ENCODE results near the gene RPL10. TPM values are rescaled to one million over a fixed set of nuclear protein-coding genes. Genes with fewer than 3 reads are reported as not detected.

Gene RPL10
- polyA plus RNA-seq, 1 donor (not counting 4 experiments of a cell fraction or from before 2014, with no cell fraction given), result 2,926 TPM

- Histone ChIP-seq H3K9ac (ENCODE audit: control insufficient read depth, extremely low read depth, insufficient read depth, low read length) (no peak overlapping the region), H2AFZ (ENCODE audit: control insufficient read depth, low read length) (no peak overlapping the region), H3K4me3 (ENCODE audit: control insufficient read depth in 2 of 3, extremely low read depth in 1 of 3, insufficient read depth in 2 of 3, low read depth in 1 of 3, low read length in 3 of 3) (no peak overlapping the region), H3K9me1 (ENCODE audit: control insufficient read depth, extremely low read depth, insufficient read depth, low read length) (no peaks in the 10 kb centered on the region), H4K20me1 (ENCODE audit: control insufficient read depth, extremely low read depth, insufficient read depth, low read length) (no peaks in the 10 kb centered on the region), H3K27me3 (ENCODE audit: control insufficient read depth, extremely low read depth, insufficient read depth, low read length) (no peaks in the 10 kb centered on the region), H3K4me1 (ENCODE audit: control insufficient read depth, extremely low read depth, insufficient read depth, low read length) (peaks cover 2% of the 10 kb centered on the region), H3K27ac (ENCODE audit: control insufficient read depth, insufficient read depth, low read length) (no peak overlapping the region), H3K36me3 (ENCODE audit: control insufficient read depth in 2 of 2, extremely low read depth in 1 of 2, insufficient read depth in 2 of 2, low read length in 2 of 2) (peaks cover 6 to 18% of the 10 kb centered on the region in 2 experiments), H3K4me2 (ENCODE audit: control insufficient read depth, extremely low read depth, insufficient read depth, low read depth, low read length) (no peak overlapping the region), H3K9me3 (ENCODE audit: control insufficient read depth, low read depth, low read length) (no peaks in the 10 kb centered on the region), H3K79me2 (ENCODE audit: control insufficient read depth, insufficient read depth, low read length) (peaks cover 13% of the 10 kb centered on the region)
- FAIRE-seq (no peak), DNase-seq (ENCODE audit: low read depth, low spot score) (no peak)
- dilution Hi-C loops (cut with MboI; ENCODE audit: extremely low pct_ligation_motif_present, low sequenced_read_pairs), result no loop called here
- TF ChIP-seq CTCF (optimal IDR thresholded peaks at IDR 0.05 in 1 of 3, IDR thresholded peaks at IDR 0.05 in 1 of 3, conservative IDR thresholded peaks at IDR 0.05 in 1 of 3; ENCODE audit: extremely low read depth in 1 of 3, insufficient read depth in 2 of 3, low read length in 3 of 3) (no peak), EZH2 (IDR thresholded peaks at IDR 0.05; ENCODE audit: low read length) (no peak)
Observed at GRCh38 chrX:154401045-154401799, 3.0 kb downstream of the RPL10 start.

- FAIRE-seq (peak; percentile 82), DNase-seq (ENCODE audit: low read depth, low spot score) (no peak)
- TF ChIP-seq EZH2 (IDR thresholded peaks at IDR 0.05; ENCODE audit: low read length) (no peak), CTCF (optimal IDR thresholded peaks at IDR 0.05 in 1 of 3, IDR thresholded peaks at IDR 0.05 in 1 of 3, conservative IDR thresholded peaks at IDR 0.05 in 1 of 3; ENCODE audit: extremely low read depth in 1 of 3, insufficient read depth in 2 of 3, low read length in 3 of 3) (no peak)
- Histone ChIP-seq H3K27ac (ENCODE audit: control insufficient read depth, insufficient read depth, low read length) (peak overlapping the region; percentile 4), H3K9me3 (ENCODE audit: control insufficient read depth, low read depth, low read length) (no peaks in the 10 kb centered on the region), H2AFZ (ENCODE audit: control insufficient read depth, low read length) (no peak overlapping the region), H3K36me3 (ENCODE audit: control insufficient read depth in 2 of 2, extremely low read depth in 1 of 2, insufficient read depth in 2 of 2, low read length in 2 of 2) (peaks cover 6 to 18% of the 10 kb centered on the region in 2 experiments), H3K9me1 (ENCODE audit: control insufficient read depth, extremely low read depth, insufficient read depth, low read length) (no peaks in the 10 kb centered on the region), H3K4me1 (ENCODE audit: control insufficient read depth, extremely low read depth, insufficient read depth, low read length) (peaks cover 2% of the 10 kb centered on the region), H3K9ac (ENCODE audit: control insufficient read depth, extremely low read depth, insufficient read depth, low read length) (no peak overlapping the region), H3K4me2 (ENCODE audit: control insufficient read depth, extremely low read depth, insufficient read depth, low read depth, low read length) (no peak overlapping the region), H4K20me1 (ENCODE audit: control insufficient read depth, extremely low read depth, insufficient read depth, low read length) (no peaks in the 10 kb centered on the region), H3K4me3 (ENCODE audit: control insufficient read depth in 2 of 3, extremely low read depth in 1 of 3, insufficient read depth in 2 of 3, low read depth in 1 of 3, low read length in 3 of 3) (no peak overlapping the region), H3K79me2 (ENCODE audit: control insufficient read depth, insufficient read depth, low read length) (peaks cover 13% of the 10 kb centered on the region), H3K27me3 (ENCODE audit: control insufficient read depth, extremely low read depth, insufficient read depth, low read length) (no peaks in the 10 kb centered on the region)
- dilution Hi-C loops (cut with MboI; ENCODE audit: extremely low pct_ligation_motif_present, low sequenced_read_pairs), result no loop called here
Observed at GRCh38 chrX:154401918-154402621, 3.9 kb downstream of the RPL10 start.

Data from keratinocyte (primary cell).